Testis (tissue), 3 donors: ENCODE data around the gene PARK7. TPM values are rescaled to one million over a fixed set of nuclear protein-coding genes. Genes with fewer than 3 reads are reported as not detected.

Experiments
- DNase-seq: peaks from one replicate; pipeline ENCODE4 v3.0.0-alpha.2; 2019
- H3K27ac ChIP-seq, 2 donors: fragments of 200-600 bp; sonication (generic); one replicate each; pipeline ENCODE4 v1.5.1; 2019
- H3K27me3 ChIP-seq: fragments of 200-600 bp; sonication (generic); one replicate; pipeline ENCODE4 v1.5.1; 2019
- H3K36me3 ChIP-seq: fragments of 200-600 bp; sonication (generic); one replicate; pipeline ENCODE4 v1.5.1; 2017; ENCODE audit warnings: low read depth; ENCODE audit errors: missing control alignments
- H3K4me1 ChIP-seq: fragments of 200-600 bp; sonication (generic); one replicate; pipeline ENCODE4 v1.5.1; 2019
- H3K4me3 ChIP-seq, 2 donors: fragments of 200-600 bp; sonication (generic); one replicate each; pipeline ENCODE4 v1.5.1; 2017 to 2019
- H3K9me3 ChIP-seq: fragments of 200-600 bp; sonication (generic); one replicate; pipeline ENCODE4 v1.5.1; 2017
- POLR2A ChIP-seq: fragments of 450-650 bp; IDR thresholded peaks from one replicate; pipeline ENCODE4 v1.6.1; 2017; ENCODE audit warnings: antibody characterized with exemption, mild to moderate bottlenecking, moderate library complexity
- WGBS, 2 donors: methylation state at CpG; one replicate each; pipeline ENCODE4 v1.1.5; 2018; 5-methylcytosine and 5-hydroxymethylcytosine counted together
- intact Hi-C: fragments of 100-400 bp; cut with DNase I; formaldehyde crosslinking; loops from one replicate; pipeline ENCODE4 v1.15.1; 2023; ENCODE audit warnings: low total_unique reads
- polyA plus RNA-seq: library from polyadenylated mRNA; stranded (reverse); fragments of 350-450 nt; fragmentation: Illumina TruSeq; extraction: RNeasy Lipid Tissue Mini Kit (QIAGEN cat#74804); gene quantifications from one replicate; pipeline ENCODE4 v1.2.3, GENCODE V29; 2014; ENCODE audit warnings: low read depth, low replicate concordance; ENCODE audit not compliant: insufficient read depth
- total RNA-seq, 2 donors: library from RNA; depleted of rRNA; stranded (reverse); fragments of >200 nt; gene quantifications; one replicate each; pipeline ENCODE4 v1.2.3, GENCODE V29; 2016
- TF ChIP-seq, protein P1 (sequence below), 3 experiments: fragments of 450-650 bp in 2 of 3; fragments of 200-600 bp in 1 of 3; sonication (generic) in 1 of 3; IDR thresholded peaks; one replicate each; pipeline ENCODE4 v1.5.1; 2016 to 2019; ENCODE audit warnings: antibody characterized with exemption in 3 of 3, mild to moderate bottlenecking in 2 of 3, moderate library complexity in 1 of 3

PARK7 gene
- total and polyA plus RNA-seq, 3 donors from 2014 or later = 110 to 281 (median 129) TPM

- Histone ChIP-seq H3K27ac (no peak overlapping the region), H3K36me3 (no peaks in the 10 kb centered on the region), H3K4me3 (no peak overlapping the region), H3K9me3 (no peaks in the 10 kb centered on the region), H3K4me1 (no peaks in the 10 kb centered on the region), H3K27me3 (no peaks in the 10 kb centered on the region)
- TF ChIP-seq, protein P1, sequence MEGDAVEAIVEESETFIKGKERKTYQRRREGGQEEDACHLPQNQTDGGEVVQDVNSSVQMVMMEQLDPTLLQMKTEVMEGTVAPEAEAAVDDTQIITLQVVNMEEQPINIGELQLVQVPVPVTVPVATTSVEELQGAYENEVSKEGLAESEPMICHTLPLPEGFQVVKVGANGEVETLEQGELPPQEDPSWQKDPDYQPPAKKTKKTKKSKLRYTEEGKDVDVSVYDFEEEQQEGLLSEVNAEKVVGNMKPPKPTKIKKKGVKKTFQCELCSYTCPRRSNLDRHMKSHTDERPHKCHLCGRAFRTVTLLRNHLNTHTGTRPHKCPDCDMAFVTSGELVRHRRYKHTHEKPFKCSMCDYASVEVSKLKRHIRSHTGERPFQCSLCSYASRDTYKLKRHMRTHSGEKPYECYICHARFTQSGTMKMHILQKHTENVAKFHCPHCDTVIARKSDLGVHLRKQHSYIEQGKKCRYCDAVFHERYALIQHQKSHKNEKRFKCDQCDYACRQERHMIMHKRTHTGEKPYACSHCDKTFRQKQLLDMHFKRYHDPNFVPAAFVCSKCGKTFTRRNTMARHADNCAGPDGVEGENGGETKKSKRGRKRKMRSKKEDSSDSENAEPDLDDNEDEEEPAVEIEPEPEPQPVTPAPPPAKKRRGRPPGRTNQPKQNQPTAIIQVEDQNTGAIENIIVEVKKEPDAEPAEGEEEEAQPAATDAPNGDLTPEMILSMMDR (IDR thresholded peaks at IDR 0.05) = no peak
- TF ChIP-seq POLR2A = no peak
- intact Hi-C loops = no loop called here
- no peak for DNase-seq
- WGBS, 2 donors = 92 to 95% methylated on average over 4 of the region's 4 CpGs
These were observed 33.3 kb upstream of the PARK7 start for GRCh38 chr1:7928247-7928646.

DNA sequence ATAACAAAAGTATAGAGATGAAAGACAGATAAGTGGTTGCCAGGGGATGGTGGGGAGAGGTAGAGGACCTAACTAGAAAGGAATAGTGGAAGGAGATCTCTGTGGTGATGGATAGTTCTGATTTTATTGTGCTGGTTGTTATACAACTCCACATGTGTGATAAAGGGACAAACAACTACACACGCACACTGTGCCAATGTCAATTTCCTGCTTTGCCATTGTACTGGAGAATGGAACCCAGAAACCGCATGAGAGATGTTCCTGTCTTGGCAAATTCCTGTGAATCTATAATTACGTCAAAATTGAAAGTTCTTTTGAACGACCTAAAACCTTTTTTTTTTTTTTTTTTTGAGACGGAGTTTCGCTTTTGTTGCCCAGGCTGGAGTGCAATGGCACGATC is 31.9 kb upstream of the PARK7 start:
- TF ChIP-seq POLR2A = no peak
- TF ChIP-seq, protein P1 (IDR thresholded peaks at IDR 0.05) = no peak
- WGBS, 2 donors = 81 to 82% methylated on average over 7 of the region's 7 CpGs

DNA sequence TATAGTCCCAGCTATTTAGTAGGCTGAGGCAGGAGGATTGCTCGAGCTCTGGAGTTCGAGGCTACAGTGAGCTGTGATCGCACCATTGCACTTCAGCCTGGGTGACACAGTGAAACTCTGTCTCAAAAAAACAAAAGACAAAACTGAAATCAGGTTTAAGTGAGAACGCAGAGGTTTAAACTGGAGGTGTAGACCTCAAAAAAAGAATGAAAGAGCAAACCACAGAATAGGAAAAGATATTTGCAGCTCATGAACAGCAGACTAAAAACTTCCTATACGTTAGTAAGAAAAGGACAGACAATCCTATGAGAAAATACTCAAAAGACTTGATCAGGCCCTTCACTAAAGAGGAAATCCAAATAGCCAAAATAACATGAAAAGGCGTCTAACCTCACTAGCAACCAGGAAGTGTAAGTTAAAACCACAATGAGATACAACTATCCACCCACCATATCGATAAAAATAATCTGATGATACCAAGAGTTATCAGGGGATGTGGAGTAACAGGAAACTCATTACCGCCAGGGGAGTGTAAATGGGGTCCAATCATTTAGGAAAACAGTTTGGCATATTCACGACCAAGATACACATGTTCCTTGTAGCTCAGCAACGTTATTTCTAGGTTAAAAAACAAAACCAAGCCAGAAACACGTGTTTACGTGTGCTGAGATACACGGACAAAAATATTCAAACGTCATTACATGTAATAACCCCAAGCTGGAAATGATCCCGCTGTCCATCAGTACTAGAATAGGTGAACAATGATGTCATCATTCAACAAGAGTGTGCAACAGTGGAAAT is 30.7 kb upstream of the PARK7 start:
- Histone ChIP-seq H3K4me3 (no peak overlapping the region), H3K4me1 (no peaks in the 10 kb centered on the region), H3K27me3 (no peaks in the 10 kb centered on the region), H3K9me3 (no peaks in the 10 kb centered on the region), H3K36me3 (no peaks in the 10 kb centered on the region), H3K27ac (no peak overlapping the region)
- no peak for TF ChIP-seq POLR2A
- TF ChIP-seq, protein P1 (IDR thresholded peaks at IDR 0.05) = no peak
- DNase-seq = no peak
- 86 to 87% methylated on average over 15 of the region's 15 CpGs for WGBS, 2 donors
- intact Hi-C loops = no loop called here

More for the DNA sequence above, 31.9 kb upstream of the PARK7 start:
- DNase-seq = no peak
- H3K27me3 ChIP-seq = no peaks in the 10 kb centered on the region
- no peaks in the 10 kb centered on the region for H3K4me1 ChIP-seq
- no peak overlapping the region for H3K27ac ChIP-seq
- no peaks in the 10 kb centered on the region for H3K9me3 ChIP-seq
- H3K4me3 ChIP-seq = no peak overlapping the region
- H3K36me3 ChIP-seq = no peaks in the 10 kb centered on the region
- intact Hi-C loops = no loop called here

- Histone ChIP-seq H3K9me3 (no peaks in the 10 kb centered on the region), H3K36me3 (no peaks in the 10 kb centered on the region), H3K4me3 (no peak overlapping the region), H3K27me3 (no peaks in the 10 kb centered on the region), H3K4me1 (no peaks in the 10 kb centered on the region), H3K27ac (no peak overlapping the region)
- intact Hi-C loops = no loop called here
- TF ChIP-seq, protein P1 (IDR thresholded peaks at IDR 0.05) = no peak
- no peak for TF ChIP-seq POLR2A
- DNase-seq = no peak
- WGBS, 2 donors = 75 to 86% methylated on average over 2 of the region's 2 CpGs
These were observed 30.1 kb upstream of the PARK7 start for GRCh38 chr1:7931446-7931812.
